ENCODE measurements around the gene SRRM5.

SRRM5 gene

GRCh38 chr19:43610493-43610892 lies 1.4 kb upstream of the SRRM5 start:
- TF ChIP-seq CTCF (IDR thresholded peaks at IDR 0.05; ENCODE audit: low read length): no peak
- no peak for TF ChIP-seq EZH2 (optimal IDR thresholded peaks at IDR 0.05; ENCODE audit: low read depth, low read length)
- TF ChIP-seq EZH2phosphoT487 (IDR thresholded peaks at IDR 0.05; ENCODE audit: low read length): no peak
- Histone ChIP-seq H3K27me3 (replicated peaks; ENCODE audit: insufficient read depth, low read length) (no peaks in the 10 kb centered on the region), H3K4me1 (ENCODE audit: low read length) (no peaks in the 10 kb centered on the region), H3K36me3 (replicated peaks; ENCODE audit: insufficient read depth, low read length) (no peaks in the 10 kb centered on the region), H3K4me2 (ENCODE audit: low read depth, low read length) (no peak overlapping the region), H3K79me2 (ENCODE audit: low read length) (peaks cover 20% of the 10 kb centered on the region), H3K4me3 (ENCODE audit: low read length) (no peak overlapping the region), H3K9ac (ENCODE audit: low read length) (no peak overlapping the region), H4K20me1 (ENCODE audit: insufficient read depth, low read length) (no peaks in the 10 kb centered on the region), H2AFZ (ENCODE audit: low read length) (no peak overlapping the region), H3K27ac (ENCODE audit: low read length) (no peak overlapping the region), H3K9me2 (replicated peaks; ENCODE audit: insufficient read depth, low read length) (no peaks in the 10 kb centered on the region), H3F3A (ENCODE audit: insufficient read depth, low read length) (0 out of 2 replicates have a peak, but pooled peaks cover 5% of the 10 kb centered on the region), H3K9me3 (replicated peaks; ENCODE audit: insufficient read depth, low read length) (no peaks in the 10 kb centered on the region)
- no peak for DNase-seq

- no peaks in the 10 kb centered on the region for H3K4me1 ChIP-seq (ENCODE audit: low read length)
- H3K36me3 ChIP-seq (replicated peaks; ENCODE audit: insufficient read depth, low read length): no peaks in the 10 kb centered on the region
- H3K79me2 ChIP-seq (ENCODE audit: low read length): peaks cover 37% of the 10 kb centered on the region
- no peak overlapping the region for H3K4me3 ChIP-seq (ENCODE audit: low read length)
- no peak for TF ChIP-seq CTCF (IDR thresholded peaks at IDR 0.05; ENCODE audit: low read length)
- TF ChIP-seq EZH2phosphoT487 (IDR thresholded peaks at IDR 0.05; ENCODE audit: low read length): no peak
- TF ChIP-seq EZH2 (optimal IDR thresholded peaks at IDR 0.05; ENCODE audit: low read depth, low read length): no peak
- no peaks in the 10 kb centered on the region for H3K27me3 ChIP-seq (replicated peaks; ENCODE audit: insufficient read depth, low read length)
- H3F3A ChIP-seq (ENCODE audit: insufficient read depth, low read length): 0 out of 2 replicates have a peak, but pooled peaks cover 5% of the 10 kb centered on the region
- H3K9me2 ChIP-seq (replicated peaks; ENCODE audit: insufficient read depth, low read length): no peaks in the 10 kb centered on the region
- H4K20me1 ChIP-seq (ENCODE audit: insufficient read depth, low read length): no peaks in the 10 kb centered on the region
- no peak overlapping the region for H3K9ac ChIP-seq (ENCODE audit: low read length)
- H2AFZ ChIP-seq (ENCODE audit: low read length): no peak overlapping the region
- DNase-seq: no peak
- H3K4me2 ChIP-seq (ENCODE audit: low read depth, low read length): no peak overlapping the region
- H3K27ac ChIP-seq (ENCODE audit: low read length): no peak overlapping the region
- no peaks in the 10 kb centered on the region for H3K9me3 ChIP-seq (replicated peaks; ENCODE audit: insufficient read depth, low read length)
Measured at GRCh38 chr19:43612374-43612773, 486 bp downstream of the SRRM5 start.

- H3K4me1 ChIP-seq (ENCODE audit: low read length): peaks cover 7% of the 10 kb centered on the region; the same call in 1 of the 2 replicates
- no peaks in the 10 kb centered on the region for H3K9me3 ChIP-seq (replicated peaks; ENCODE audit: insufficient read depth, low read length)
- no peaks in the 10 kb centered on the region for H3K9me2 ChIP-seq (replicated peaks; ENCODE audit: insufficient read depth, low read length)
- H3K4me3 ChIP-seq (ENCODE audit: low read length): no peak overlapping the region
- no peak for DNase-seq
- no peak overlapping the region for H2AFZ ChIP-seq (ENCODE audit: low read length)
- H4K20me1 ChIP-seq (ENCODE audit: insufficient read depth, low read length): no peaks in the 10 kb centered on the region
- H3K27ac ChIP-seq (ENCODE audit: low read length): no peak overlapping the region
- no peak overlapping the region for H3K9ac ChIP-seq (ENCODE audit: low read length)
- H3K36me3 ChIP-seq (replicated peaks; ENCODE audit: insufficient read depth, low read length): no peaks in the 10 kb centered on the region
- TF ChIP-seq EZH2phosphoT487 (IDR thresholded peaks at IDR 0.05; ENCODE audit: low read length) (no peak), EZH2 (optimal IDR thresholded peaks at IDR 0.05; ENCODE audit: low read depth, low read length) (no peak), CTCF (IDR thresholded peaks at IDR 0.05; ENCODE audit: low read length) (no peak)
- no peaks in the 10 kb centered on the region for H3K27me3 ChIP-seq (replicated peaks; ENCODE audit: insufficient read depth, low read length)
- peaks cover 49% of the 10 kb centered on the region for H3K79me2 ChIP-seq (ENCODE audit: low read length)
- no peak overlapping the region for H3K4me2 ChIP-seq (ENCODE audit: low read depth, low read length)
- peaks cover 21% of the 10 kb centered on the region; the same call in 1 of the 2 replicates for H3F3A ChIP-seq (ENCODE audit: insufficient read depth, low read length)
Measured at GRCh38 chr19:43616306-43616705, 4.4 kb downstream of the SRRM5 start.

Measured in MM.1S (cell line).